ENCODE results near the gene SMR3B.

DNA sequence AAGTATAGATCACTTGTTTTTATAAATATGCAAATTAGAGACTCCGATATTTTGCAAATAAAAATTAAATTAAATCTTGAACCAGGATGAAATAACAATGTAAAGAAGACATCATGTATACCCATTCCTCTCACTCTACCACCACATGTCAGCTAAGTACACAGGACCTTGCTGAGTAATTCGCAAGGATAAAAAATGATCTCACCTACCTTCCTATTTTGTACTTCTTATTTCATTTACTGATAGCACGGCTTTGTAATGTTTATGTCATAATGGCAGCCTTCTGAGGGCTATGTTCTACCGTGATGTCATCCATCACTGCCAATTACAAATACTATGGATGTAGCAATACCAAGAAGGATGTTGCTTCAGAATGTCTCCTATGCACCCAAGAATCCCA, 10.9 kb upstream of the SMR3B start:
- TF ChIP-seq CTCF (IDR thresholded peaks at IDR 0.05), result no peak
- TF ChIP-seq EZH2 (IDR thresholded peaks at IDR 0.05), result no peak
- TF ChIP-seq EZH2phosphoT487 (IDR thresholded peaks at IDR 0.05), result no peak
